Ishikawa (cell line): ENCODE measurements around the gene TTLL1.

Experiments used
- CEBPB ChIP-seq: IDR thresholded peaks from 2 replicates; pipeline ENCODE4 v1.6.1; 2012
- CREB1 ChIP-seq: IDR thresholded peaks from 2 replicates; pipeline ENCODE4 v1.6.1; 2012; ENCODE audit warnings: low read depth
- EGR1 ChIP-seq: IDR thresholded peaks from 2 replicates; pipeline ENCODE4 v1.6.1; 2012
- EP300 ChIP-seq: IDR thresholded peaks from 2 replicates; pipeline ENCODE4 v1.6.1; 2012; ENCODE audit warnings: borderline replicate concordance
- FOXM1 ChIP-seq: IDR thresholded peaks from 2 replicates; pipeline ENCODE4 v1.6.1; 2012; ENCODE audit warnings: low read depth, borderline replicate concordance
- NFIC ChIP-seq: IDR thresholded peaks from 2 replicates; pipeline ENCODE4 v1.6.1; 2012
- RAD21 ChIP-seq: IDR thresholded peaks from 2 replicates; pipeline ENCODE4 v1.6.1; 2012; ENCODE audit warnings: low read depth
- TAF1 ChIP-seq: IDR thresholded peaks from 2 replicates; pipeline ENCODE4 v1.6.1; 2012; ENCODE audit warnings: low read depth, mild to moderate bottlenecking
- TCF12 ChIP-seq: IDR thresholded peaks from 2 replicates; pipeline ENCODE4 v1.6.1; 2012; ENCODE audit warnings: low read depth
- TEAD4 ChIP-seq: IDR thresholded peaks from 2 replicates; pipeline ENCODE4 v1.6.1; 2012
- YY1 ChIP-seq: IDR thresholded peaks from 2 replicates; pipeline ENCODE4 v1.6.1; 2012; ENCODE audit warnings: low read depth
- ZBTB7A ChIP-seq: IDR thresholded peaks from 2 replicates; pipeline ENCODE4 v1.6.1; 2012; ENCODE audit warnings: low read depth
- TF ChIP-seq, protein P1 (sequence below): IDR thresholded peaks from 2 replicates; pipeline ENCODE4 v1.6.1; 2012
- TF ChIP-seq, protein P2 (sequence below): IDR thresholded peaks from 2 replicates; pipeline ENCODE4 v1.6.1; 2012
- TF ChIP-seq, protein P3 (sequence below): IDR thresholded peaks from 2 replicates; pipeline ENCODE4 v1.6.1; 2012; ENCODE audit warnings: low read depth, mild to moderate bottlenecking

TTLL1 gene

DNA sequence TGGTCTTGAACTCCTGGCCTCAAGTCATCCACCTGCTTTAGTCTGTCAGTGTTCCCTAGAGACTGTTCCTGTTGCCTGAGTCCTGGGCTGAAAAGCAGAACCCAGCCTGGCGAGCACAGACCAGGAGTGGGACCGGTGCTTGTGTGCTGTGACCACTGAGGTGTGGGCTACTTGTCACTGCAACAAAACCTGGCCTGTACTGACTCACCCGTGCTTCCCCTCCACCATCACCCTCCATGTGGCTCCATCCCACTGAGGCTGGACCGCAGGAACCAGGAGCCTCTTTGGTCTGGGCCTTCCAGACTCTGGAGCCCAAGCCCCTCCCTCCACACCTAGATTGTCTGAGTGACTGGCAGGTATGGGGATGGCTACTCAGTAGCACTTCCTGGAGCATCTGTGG lies 45.4 kb upstream of the TTLL1 start:
- TF ChIP-seq, protein P1, sequence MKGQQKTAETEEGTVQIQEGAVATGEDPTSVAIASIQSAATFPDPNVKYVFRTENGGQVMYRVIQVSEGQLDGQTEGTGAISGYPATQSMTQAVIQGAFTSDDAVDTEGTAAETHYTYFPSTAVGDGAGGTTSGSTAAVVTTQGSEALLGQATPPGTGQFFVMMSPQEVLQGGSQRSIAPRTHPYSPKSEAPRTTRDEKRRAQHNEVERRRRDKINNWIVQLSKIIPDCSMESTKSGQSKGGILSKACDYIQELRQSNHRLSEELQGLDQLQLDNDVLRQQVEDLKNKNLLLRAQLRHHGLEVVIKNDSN, result no peak
- TF ChIP-seq, protein P2, sequence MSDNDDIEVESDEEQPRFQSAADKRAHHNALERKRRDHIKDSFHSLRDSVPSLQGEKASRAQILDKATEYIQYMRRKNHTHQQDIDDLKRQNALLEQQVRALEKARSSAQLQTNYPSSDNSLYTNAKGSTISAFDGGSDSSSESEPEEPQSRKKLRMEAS, result no peak
- TF ChIP-seq TEAD4 (no peak), YY1 (no peak), FOXM1 (no peak), RAD21 (no peak), TAF1 (no peak), NFIC (no peak), CEBPB (no peak), TCF12 (no peak), CREB1 (no peak), EGR1 (no peak), ZBTB7A (no peak), EP300 (no peak)
- TF ChIP-seq, protein P3, sequence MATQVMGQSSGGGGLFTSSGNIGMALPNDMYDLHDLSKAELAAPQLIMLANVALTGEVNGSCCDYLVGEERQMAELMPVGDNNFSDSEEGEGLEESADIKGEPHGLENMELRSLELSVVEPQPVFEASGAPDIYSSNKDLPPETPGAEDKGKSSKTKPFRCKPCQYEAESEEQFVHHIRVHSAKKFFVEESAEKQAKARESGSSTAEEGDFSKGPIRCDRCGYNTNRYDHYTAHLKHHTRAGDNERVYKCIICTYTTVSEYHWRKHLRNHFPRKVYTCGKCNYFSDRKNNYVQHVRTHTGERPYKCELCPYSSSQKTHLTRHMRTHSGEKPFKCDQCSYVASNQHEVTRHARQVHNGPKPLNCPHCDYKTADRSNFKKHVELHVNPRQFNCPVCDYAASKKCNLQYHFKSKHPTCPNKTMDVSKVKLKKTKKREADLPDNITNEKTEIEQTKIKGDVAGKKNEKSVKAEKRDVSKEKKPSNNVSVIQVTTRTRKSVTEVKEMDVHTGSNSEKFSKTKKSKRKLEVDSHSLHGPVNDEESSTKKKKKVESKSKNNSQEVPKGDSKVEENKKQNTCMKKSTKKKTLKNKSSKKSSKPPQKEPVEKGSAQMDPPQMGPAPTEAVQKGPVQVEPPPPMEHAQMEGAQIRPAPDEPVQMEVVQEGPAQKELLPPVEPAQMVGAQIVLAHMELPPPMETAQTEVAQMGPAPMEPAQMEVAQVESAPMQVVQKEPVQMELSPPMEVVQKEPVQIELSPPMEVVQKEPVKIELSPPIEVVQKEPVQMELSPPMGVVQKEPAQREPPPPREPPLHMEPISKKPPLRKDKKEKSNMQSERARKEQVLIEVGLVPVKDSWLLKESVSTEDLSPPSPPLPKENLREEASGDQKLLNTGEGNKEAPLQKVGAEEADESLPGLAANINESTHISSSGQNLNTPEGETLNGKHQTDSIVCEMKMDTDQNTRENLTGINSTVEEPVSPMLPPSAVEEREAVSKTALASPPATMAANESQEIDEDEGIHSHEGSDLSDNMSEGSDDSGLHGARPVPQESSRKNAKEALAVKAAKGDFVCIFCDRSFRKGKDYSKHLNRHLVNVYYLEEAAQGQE, result no peak

DNA sequence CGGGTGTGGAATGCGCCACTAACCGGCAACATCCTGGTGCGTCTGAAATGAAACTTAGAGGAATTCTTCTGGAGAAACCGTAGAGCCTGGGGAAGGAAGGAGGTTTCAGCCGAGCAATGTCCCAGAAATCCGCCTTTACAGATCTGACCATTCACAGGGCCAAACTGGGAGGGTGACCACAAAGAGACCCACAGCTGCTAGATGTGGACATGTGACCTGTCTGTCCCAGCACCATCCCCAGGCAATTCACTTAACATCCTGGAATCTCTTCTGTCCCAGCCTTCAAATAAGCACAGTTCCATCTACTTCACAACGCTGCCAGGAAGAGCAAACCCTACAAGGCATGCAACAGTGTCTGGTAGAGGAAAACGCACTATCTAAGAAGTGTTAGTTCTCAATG lies 44.2 kb upstream of the TTLL1 start:
- TF ChIP-seq ZBTB7A (no peak), CEBPB (no peak)

DNA sequence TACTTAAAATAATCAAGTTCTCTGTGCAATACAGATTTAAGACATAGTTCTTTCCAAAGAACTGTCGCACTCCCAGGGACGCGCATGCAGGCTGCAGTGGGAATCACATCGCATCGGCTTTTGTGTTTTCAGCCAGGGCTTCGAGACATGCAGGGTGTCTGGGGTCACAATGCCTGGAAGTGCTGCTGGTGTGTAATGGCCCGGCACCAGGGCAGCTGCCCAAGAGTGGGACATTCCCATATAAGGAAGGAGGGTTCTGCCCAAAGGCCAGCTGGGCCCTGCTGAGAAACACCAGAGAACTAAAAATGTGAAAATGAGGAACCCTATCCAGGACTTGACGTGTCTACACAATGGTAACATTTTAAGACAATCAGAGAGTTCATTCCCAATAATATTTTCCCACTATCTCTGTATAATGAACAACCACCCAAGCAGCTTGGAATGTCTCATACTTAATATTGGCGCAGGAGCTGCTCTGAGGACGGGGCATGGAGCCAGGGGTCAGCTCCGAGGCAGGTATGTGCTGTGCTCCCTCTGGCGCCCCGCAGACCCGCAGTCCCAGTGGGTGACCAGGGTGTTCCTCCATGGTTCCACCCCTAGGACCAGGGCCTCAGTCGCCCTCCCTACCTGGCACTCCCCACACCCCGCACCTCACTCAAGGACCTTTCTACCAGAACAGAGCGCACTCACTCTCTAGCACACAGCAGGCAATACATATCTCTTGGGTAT lies 42.7 kb upstream of the TTLL1 start:
- no peak for TF ChIP-seq EP300
- no peak for TF ChIP-seq ZBTB7A
- TF ChIP-seq, protein P3, result no peak
- TF ChIP-seq NFIC, result no peak
- TF ChIP-seq RAD21, result no peak
- TF ChIP-seq TEAD4, result no peak
- no peak for TF ChIP-seq EGR1
- no peak for TF ChIP-seq TAF1
- TF ChIP-seq YY1, result no peak
- no peak for TF ChIP-seq FOXM1
- no peak for TF ChIP-seq CREB1

DNA sequence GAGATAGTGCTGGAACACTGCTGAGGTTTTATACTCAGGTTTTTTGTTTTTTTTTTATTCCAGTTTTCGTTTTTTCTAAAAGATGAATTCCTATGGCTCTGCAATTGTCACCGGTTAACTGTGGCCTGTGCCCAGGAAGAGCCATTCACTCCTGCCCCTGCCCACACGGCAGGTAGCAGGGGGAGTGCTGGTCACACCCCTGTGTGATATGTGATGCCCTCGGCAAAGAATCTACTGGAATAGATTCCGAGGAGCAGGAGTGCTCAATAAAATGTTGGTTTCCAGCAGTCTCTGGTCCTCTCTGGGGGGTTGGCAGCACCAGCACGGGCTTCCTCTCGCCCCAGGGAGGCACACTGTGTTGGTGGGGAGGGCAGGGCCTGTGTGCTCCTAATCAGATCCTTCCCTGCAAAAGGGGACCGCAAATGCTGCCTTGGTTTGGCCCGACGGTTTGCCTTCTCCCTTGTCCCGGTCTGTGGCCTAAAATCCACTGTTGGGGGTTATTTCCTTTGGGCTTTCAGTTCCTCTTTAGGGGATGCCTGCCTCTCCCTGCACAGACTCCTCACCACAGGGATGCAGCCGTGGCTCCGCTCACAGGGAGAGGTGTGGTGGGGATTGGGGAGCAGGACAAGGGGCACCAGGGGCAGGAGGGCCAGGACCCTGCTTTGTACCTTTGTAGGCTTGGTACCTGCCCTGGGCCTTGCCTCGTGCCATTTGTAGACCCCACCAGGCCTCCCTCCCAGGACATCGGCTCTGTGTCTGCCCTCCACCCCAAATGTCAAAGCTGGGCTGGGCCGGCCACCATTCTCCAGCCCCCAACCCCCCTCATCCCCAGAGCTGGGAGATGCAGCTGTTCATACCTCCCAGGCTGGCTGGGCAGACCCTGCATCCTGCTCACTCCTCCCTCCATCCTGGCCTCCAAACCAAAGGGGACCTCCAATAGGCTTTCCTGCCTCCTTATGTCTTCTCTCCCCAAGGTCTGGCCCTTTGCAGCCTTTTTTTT lies 40.5 kb upstream of the TTLL1 start:
- TF ChIP-seq TAF1 (no peak), ZBTB7A (peak; percentile 29; the same call in 1 of the 2 replicates), FOXM1 (no peak), TCF12 (peak; percentile 12; the same call in 1 of the 2 replicates), YY1 (no peak), RAD21 (no peak), EP300 (no peak), NFIC (no peak), EGR1 (no peak), CREB1 (no peak), TEAD4 (peak; percentile 38; the same call in 1 of the 2 replicates), CEBPB (no peak)
- TF ChIP-seq, protein P1, result no peak
- TF ChIP-seq, protein P3, result no peak
- TF ChIP-seq, protein P2, result 0 out of 2 replicates have a peak, but pooled peaks have one; percentile 5
